ENCODE data around the gene PTPRZ1. TPM values are rescaled to one million over a fixed set of nuclear protein-coding genes. Genes with fewer than 3 reads are reported as not detected.

PTPRZ1 gene
- total and polyA plus RNA-seq, 4 donors: 0.07 to 0.17 (median 0.09) TPM; not detected in 1

- Histone ChIP-seq H3K36me3 (ENCODE audit: control insufficient read depth in 4 of 4, insufficient read depth in 3 of 4, low read depth in 1 of 4, low read length in 3 of 4) (no peaks in the 10 kb centered on the region), H3K9ac (ENCODE audit: low read depth in 1 of 2, low read length in 2 of 2) (no peak overlapping the region), H3K27me3 (ENCODE audit: control insufficient read depth in 4 of 4, insufficient read depth in 4 of 4, low read length in 3 of 4) (no peaks in the 10 kb centered on the region), H3K27ac (ENCODE audit: low read depth in 1 of 2, low read length in 2 of 2) (no peak overlapping the region), H3K4me3 (ENCODE audit: low read depth in 1 of 3, low read length in 3 of 3) (no peak overlapping the region), H3K9me3 (ENCODE audit: control insufficient read depth in 4 of 4, low read length in 3 of 4) (no peaks in the 10 kb centered on the region), H3K4me1 (ENCODE audit: control insufficient read depth in 4 of 4, insufficient read depth in 4 of 4, low read length in 3 of 4) (no peaks in the 10 kb centered on the region)
- WGBS: 64% methylated on average over 4 of the region's 4 CpGs
- no peak for DNase-seq (ENCODE audit: low spot score)
- TF ChIP-seq REST (IDR thresholded peaks at IDR 0.05) (no peak), NR2F2 (IDR thresholded peaks at IDR 0.05) (no peak), FOXA1 (IDR thresholded peaks at IDR 0.05) (no peak), FOXA2 (IDR thresholded peaks at IDR 0.05) (no peak), RXRA (IDR thresholded peaks at IDR 0.05) (no peak)
- TF ChIP-seq, protein P1, sequence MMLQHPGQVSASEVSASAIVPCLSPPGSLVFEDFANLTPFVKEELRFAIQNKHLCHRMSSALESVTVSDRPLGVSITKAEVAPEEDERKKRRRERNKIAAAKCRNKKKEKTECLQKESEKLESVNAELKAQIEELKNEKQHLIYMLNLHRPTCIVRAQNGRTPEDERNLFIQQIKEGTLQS (IDR thresholded peaks at IDR 0.05): no peak
Measured at GRCh38 chr7:121885166-121885920, 12.4 kb downstream of the PTPRZ1 start.

DNA sequence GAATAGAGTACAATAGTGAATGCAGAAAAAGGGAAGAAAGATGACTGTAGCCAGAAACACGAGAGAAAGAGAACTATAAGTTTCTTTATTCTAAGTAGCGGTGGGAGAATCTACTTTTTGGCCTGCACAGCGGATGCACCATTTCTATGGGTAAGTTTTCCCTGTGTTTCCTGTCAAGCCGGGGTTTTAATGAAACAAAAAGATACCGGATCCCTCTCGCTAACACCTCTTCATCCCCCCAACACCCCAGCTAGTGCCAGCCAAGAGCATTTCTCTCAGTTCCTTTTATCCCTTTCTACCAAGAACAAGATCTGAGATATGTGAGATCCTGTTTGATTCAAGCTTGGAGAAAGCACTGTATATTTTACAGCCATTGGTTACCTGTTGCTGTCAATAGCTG, 14.7 kb downstream of the PTPRZ1 start:
- no peaks in the 10 kb centered on the region for H3K27me3 ChIP-seq (ENCODE audit: control insufficient read depth in 4 of 4, insufficient read depth in 4 of 4, low read length in 3 of 4)
- no peak overlapping the region for H3K27ac ChIP-seq (ENCODE audit: low read depth in 1 of 2, low read length in 2 of 2)
- no peaks in the 10 kb centered on the region for H3K4me1 ChIP-seq (ENCODE audit: control insufficient read depth in 4 of 4, insufficient read depth in 4 of 4, low read length in 3 of 4)
- no peak overlapping the region for H3K9ac ChIP-seq (ENCODE audit: low read depth in 1 of 2, low read length in 2 of 2)
- 82% methylated on average over 6 of the region's 6 CpGs for whole genome bisulfite sequencing
- H3K36me3 ChIP-seq (ENCODE audit: control insufficient read depth in 4 of 4, insufficient read depth in 3 of 4, low read depth in 1 of 4, low read length in 3 of 4): no peaks in the 10 kb centered on the region
- DNase-seq (ENCODE audit: low spot score): no peak
- H3K9me3 ChIP-seq (ENCODE audit: control insufficient read depth in 4 of 4, low read length in 3 of 4): no peaks in the 10 kb centered on the region
- TF ChIP-seq NR2F2 (IDR thresholded peaks at IDR 0.05) (no peak), CTCF (IDR thresholded peaks at IDR 0.05; ENCODE audit: low read depth, low read length, missing input control) (no peak), JUND (IDR thresholded peaks at IDR 0.05) (no peak), HNF4A (conservative IDR thresholded peaks at IDR 0.05) (no peak), YY1 (IDR thresholded peaks at IDR 0.05) (no peak), EGR1 (IDR thresholded peaks at IDR 0.05; ENCODE audit: low read depth in 2 of 2) (no peak), FOXA1 (IDR thresholded peaks at IDR 0.05) (no peak), ZBTB33 (IDR thresholded peaks at IDR 0.05) (no peak), MAX (IDR thresholded peaks at IDR 0.05) (no peak), GABPA (IDR thresholded peaks at IDR 0.05 in 1 of 2, conservative IDR thresholded peaks at IDR 0.05 in 1 of 2) (no peak), REST (IDR thresholded peaks at IDR 0.05) (no peak), RXRA (IDR thresholded peaks at IDR 0.05) (no peak), FOXA2 (IDR thresholded peaks at IDR 0.05) (no peak), HNF4G (IDR thresholded peaks at IDR 0.05) (no peak), TAF1 (conservative IDR thresholded peaks at IDR 0.05) (no peak), SP1 (IDR thresholded peaks at IDR 0.05) (no peak), RAD21 (IDR thresholded peaks at IDR 0.05) (no peak)
- TF ChIP-seq, protein P1 (IDR thresholded peaks at IDR 0.05): no peak
- H3K4me3 ChIP-seq (ENCODE audit: low read depth in 1 of 3, low read length in 3 of 3): no peak overlapping the region
